Measurements from ENCODE around the gene TPPP. TPM values are rescaled to one million over a fixed set of nuclear protein-coding genes. Genes with fewer than 3 reads are reported as not detected.

The TPPP gene
- total and polyA plus RNA-seq, 2 experiments from 2014 or later: 3.7 to 7.7 TPM

GRCh38 chr5:662751-663435 lies 30.3 kb downstream of the TPPP start:
- H3K9me3 ChIP-seq (ENCODE audit: low read depth): no peaks in the 10 kb centered on the region
- no peak for DNase-seq (ENCODE audit: low read depth in 1 of 2, low spot score in 1 of 2)
- TF ChIP-seq, protein P1, sequence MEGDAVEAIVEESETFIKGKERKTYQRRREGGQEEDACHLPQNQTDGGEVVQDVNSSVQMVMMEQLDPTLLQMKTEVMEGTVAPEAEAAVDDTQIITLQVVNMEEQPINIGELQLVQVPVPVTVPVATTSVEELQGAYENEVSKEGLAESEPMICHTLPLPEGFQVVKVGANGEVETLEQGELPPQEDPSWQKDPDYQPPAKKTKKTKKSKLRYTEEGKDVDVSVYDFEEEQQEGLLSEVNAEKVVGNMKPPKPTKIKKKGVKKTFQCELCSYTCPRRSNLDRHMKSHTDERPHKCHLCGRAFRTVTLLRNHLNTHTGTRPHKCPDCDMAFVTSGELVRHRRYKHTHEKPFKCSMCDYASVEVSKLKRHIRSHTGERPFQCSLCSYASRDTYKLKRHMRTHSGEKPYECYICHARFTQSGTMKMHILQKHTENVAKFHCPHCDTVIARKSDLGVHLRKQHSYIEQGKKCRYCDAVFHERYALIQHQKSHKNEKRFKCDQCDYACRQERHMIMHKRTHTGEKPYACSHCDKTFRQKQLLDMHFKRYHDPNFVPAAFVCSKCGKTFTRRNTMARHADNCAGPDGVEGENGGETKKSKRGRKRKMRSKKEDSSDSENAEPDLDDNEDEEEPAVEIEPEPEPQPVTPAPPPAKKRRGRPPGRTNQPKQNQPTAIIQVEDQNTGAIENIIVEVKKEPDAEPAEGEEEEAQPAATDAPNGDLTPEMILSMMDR (IDR thresholded peaks at IDR 0.05; ENCODE audit: low read depth, low read length): no peak
- no peaks in the 10 kb centered on the region for H3K36me3 ChIP-seq
- H3K27me3 ChIP-seq: no peaks in the 10 kb centered on the region
- H3K4me3 ChIP-seq: no peak overlapping the region
- no peak overlapping the region for H3K27ac ChIP-seq
- H3K4me1 ChIP-seq (ENCODE audit: low read depth): no peaks in the 10 kb centered on the region

- no peaks in the 10 kb centered on the region for H3K9me3 ChIP-seq (ENCODE audit: low read depth)
- no peak for DNase-seq (ENCODE audit: low read depth in 1 of 2, low spot score in 1 of 2)
- no peaks in the 10 kb centered on the region for H3K27me3 ChIP-seq
- no peak overlapping the region for H3K27ac ChIP-seq
- TF ChIP-seq, protein P1 (IDR thresholded peaks at IDR 0.05; ENCODE audit: low read depth, low read length): no peak
- H3K4me1 ChIP-seq (ENCODE audit: low read depth): no peaks in the 10 kb centered on the region
- H3K36me3 ChIP-seq: no peaks in the 10 kb centered on the region
- no peak overlapping the region for H3K4me3 ChIP-seq
Observed at GRCh38 chr5:661891-662750, 31.0 kb downstream of the TPPP start.

GRCh38 chr5:660491-661030 lies 32.6 kb downstream of the TPPP start:
- Histone ChIP-seq H3K36me3 (peaks cover 2% of the 10 kb centered on the region), H3K27ac (no peak overlapping the region), H3K27me3 (no peaks in the 10 kb centered on the region), H3K4me3 (no peak overlapping the region), H3K9me3 (ENCODE audit: low read depth) (no peaks in the 10 kb centered on the region), H3K4me1 (ENCODE audit: low read depth) (no peaks in the 10 kb centered on the region)
- no peak for DNase-seq (ENCODE audit: low read depth in 1 of 2, low spot score in 1 of 2)
- TF ChIP-seq, protein P1 (IDR thresholded peaks at IDR 0.05; ENCODE audit: low read depth, low read length): no peak

GRCh38 chr5:659496-660263 lies 33.5 kb downstream of the TPPP start:
- Histone ChIP-seq H3K36me3 (peaks cover 2% of the 10 kb centered on the region), H3K9me3 (ENCODE audit: low read depth) (no peaks in the 10 kb centered on the region), H3K27ac (no peak overlapping the region), H3K27me3 (no peaks in the 10 kb centered on the region), H3K4me1 (ENCODE audit: low read depth) (no peaks in the 10 kb centered on the region), H3K4me3 (no peak overlapping the region)
- TF ChIP-seq, protein P1 (IDR thresholded peaks at IDR 0.05; ENCODE audit: low read depth, low read length): no peak
- DNase-seq (ENCODE audit: low read depth in 1 of 2, low spot score in 1 of 2): no peak

GRCh38 chr5:658103-658502 lies 35.0 kb downstream of the TPPP start:
- H3K27ac ChIP-seq: no peak overlapping the region
- H3K4me3 ChIP-seq: no peak overlapping the region
- TF ChIP-seq, protein P1 (IDR thresholded peaks at IDR 0.05; ENCODE audit: low read depth, low read length): no peak

More at GRCh38 chr5:658103-658502, 35.0 kb downstream of the TPPP start:
- H3K4me1 ChIP-seq (ENCODE audit: low read depth): no peaks in the 10 kb centered on the region
- H3K36me3 ChIP-seq: peaks cover 6% of the 10 kb centered on the region
- no peak for DNase-seq (ENCODE audit: low read depth in 1 of 2, low spot score in 1 of 2)
- no peaks in the 10 kb centered on the region for H3K9me3 ChIP-seq (ENCODE audit: low read depth)
- no peaks in the 10 kb centered on the region for H3K27me3 ChIP-seq

All from cardiac muscle cell (in vitro differentiated cells and primary cell).